Thyroid gland (tissue), 4 donors: ENCODE measurements around the gene NCKAP1.

Source experiments
- CTCF ChIP-seq, 6 experiments: fragments of 200-600 bp in 3 of 6; fragments of 450-650 bp in 3 of 6; sonication (generic) in 3 of 6; IDR thresholded peaks; one replicate each; pipeline ENCODE4 v1.5.1; 2016 to 2019; ENCODE audit warnings: antibody characterized with exemption in 6 of 6, mild to moderate bottlenecking in 2 of 6, inconsistent platforms in 1 of 6, moderate library complexity in 1 of 6
- POLR2A ChIP-seq, 2 donors: fragments of 450-650 bp; IDR thresholded peaks; one replicate each; pipeline ENCODE4 v1.6.1; 2017; ENCODE audit warnings: antibody characterized with exemption in 2 of 2, mild to moderate bottlenecking in 2 of 2, moderate library complexity in 1 of 2

GRCh38 chr2:182863642-182864041 is 174.6 kb downstream of the NCKAP1 start:
- TF ChIP-seq CTCF (IDR thresholded peaks at IDR 0.05), result no peak
- no peak for TF ChIP-seq POLR2A (IDR thresholded peaks at IDR 0.05)
